Superior temporal gyrus (tissue), 1 donor: ENCODE results near the gene METRNL.

Source experiments
- DNase-seq: peaks from one replicate; pipeline ENCODE4 v3.0.0-alpha.2; 2016; ENCODE audit errors: extremely low spot score

The METRNL gene

DNA sequence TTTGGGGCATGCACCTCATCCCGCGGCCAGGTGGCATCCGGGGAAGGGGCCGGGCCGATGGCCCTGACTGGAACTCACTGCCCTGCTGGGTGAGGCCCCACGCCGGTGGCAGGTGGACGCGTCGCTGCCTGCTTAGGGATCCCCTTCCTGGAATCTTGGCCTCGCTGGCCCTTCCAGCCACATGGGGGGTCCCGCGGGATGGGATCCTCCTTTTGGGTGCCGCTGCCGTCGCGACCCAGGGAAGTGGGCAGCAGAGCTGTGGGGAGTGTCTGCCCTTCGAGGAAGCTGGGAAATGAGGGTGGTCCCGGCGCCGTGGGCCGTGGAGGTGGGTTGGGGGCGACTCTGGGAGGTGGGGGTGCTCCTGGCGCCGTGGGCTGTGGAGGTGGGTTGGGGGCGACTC, 12.8 kb downstream of the METRNL start:
- no peak for DNase-seq

GRCh38 chr17:83092931-83093330, 13.5 kb downstream of the METRNL start:
- no peak for DNase-seq

- no peak for DNase-seq
These were observed 14.1 kb downstream of the METRNL start for GRCh38 chr17:83093506-83093905.

DNA sequence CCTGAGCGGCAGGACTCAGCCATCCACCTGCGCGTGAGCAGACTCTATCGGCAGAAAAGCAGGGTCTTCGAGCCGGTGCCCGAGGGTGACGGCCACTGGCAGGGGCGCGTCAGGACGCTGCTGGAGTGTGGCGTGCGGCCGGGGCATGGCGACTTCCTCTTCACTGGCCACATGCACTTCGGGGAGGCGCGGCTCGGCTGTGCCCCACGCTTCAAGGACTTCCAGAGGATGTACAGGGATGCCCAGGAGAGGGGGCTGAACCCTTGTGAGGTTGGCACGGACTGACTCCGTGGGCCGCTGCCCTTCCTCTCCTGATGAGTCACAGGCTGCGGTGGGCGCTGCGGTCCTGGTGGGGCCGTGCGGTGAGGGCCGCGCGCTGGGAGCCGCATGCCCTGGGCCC, 14.9 kb downstream of the METRNL start:
- no peak for DNase-seq

GRCh38 chr17:83095016-83095415, 15.6 kb downstream of the METRNL start:
- no peak for DNase-seq

GRCh38 chr17:83096401-83097224, 17.2 kb downstream of the METRNL start:
- DNase-seq, result no peak

- DNase-seq, result no peak
These were observed 18.4 kb downstream of the METRNL start for GRCh38 chr17:83097831-83098230.

DNA sequence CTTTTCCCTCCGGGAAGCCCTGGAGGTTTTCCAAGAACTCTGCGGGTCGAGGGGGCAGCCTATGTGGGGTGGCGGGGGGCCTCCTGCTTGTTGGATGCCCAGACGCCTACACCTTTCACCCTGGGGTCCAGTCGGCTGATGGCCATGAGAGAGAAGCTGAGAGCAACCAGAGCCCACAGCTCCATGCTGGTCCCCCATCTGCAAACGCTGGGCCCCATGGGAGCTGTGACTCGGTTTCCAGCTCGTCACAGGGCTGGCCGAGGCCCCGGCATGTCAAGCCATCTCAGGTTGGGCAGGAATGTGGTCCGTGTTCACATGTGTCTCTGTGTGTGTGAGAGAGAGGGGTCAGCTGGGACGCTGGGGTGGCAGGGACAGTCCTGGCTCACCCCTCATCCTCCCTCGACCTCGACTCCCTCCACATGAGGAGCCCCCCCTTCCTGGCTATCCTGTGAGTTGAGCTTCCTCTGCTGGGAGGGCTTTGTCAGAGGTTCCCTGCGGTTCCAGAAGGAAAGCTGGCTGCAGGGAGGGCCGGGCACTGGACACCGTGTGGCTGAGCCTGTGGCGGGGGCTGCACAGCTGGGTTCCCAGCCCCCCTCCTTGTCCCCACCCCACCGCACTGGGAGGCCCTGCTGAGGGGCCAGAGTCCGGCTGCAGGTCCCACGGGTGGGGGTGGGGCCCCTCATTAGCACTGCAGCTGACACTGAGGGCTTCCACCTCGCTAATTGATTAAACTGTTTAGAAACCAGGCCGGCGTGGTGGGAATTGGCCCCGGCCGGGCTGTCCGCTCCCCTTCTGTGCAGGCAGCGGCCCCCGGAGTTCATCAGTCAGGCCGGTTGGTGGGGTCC, 19.1 kb downstream of the METRNL start:
- no peak for DNase-seq

DNA sequence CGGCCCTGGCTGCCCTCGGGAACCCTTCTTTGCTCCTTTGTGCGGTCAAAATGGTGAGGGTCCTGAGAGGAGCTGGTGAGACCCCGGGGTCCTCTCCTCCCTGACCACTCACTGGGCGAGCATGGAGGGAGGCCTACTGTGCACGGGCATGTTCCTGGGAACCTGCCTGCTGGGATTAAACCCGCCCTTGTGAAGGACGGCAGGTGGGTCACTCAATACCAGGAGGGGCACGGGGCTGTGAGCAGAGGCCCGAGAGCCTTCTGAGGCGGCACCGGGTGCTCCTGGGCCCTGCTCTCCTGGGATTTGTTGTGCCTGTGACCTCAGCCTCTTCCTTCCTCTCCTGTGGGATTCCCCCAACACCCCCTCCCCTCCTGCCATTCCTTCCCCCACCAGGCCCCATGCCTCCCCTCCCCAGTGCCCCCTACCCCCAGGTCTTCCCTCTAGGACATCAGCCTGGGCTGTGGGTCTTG, 19.7 kb downstream of the METRNL start:
- no peak for DNase-seq

GRCh38 chr17:83099570-83100181, 20.3 kb downstream of the METRNL start:
- DNase-seq, result no peak

- no peak for DNase-seq
These were observed 20.9 kb downstream of the METRNL start for GRCh38 chr17:83100220-83100852.

GRCh38 chr17:83100853-83101391, 21.5 kb downstream of the METRNL start:
- no peak for DNase-seq

GRCh38 chr17:83101805-83102480, 22.5 kb downstream of the METRNL start:
- DNase-seq, result no peak

GRCh38 chr17:83103200-83103942, 24.0 kb downstream of the METRNL start:
- no peak for DNase-seq

- DNase-seq, result no peak
These were observed 24.5 kb downstream of the METRNL start for GRCh38 chr17:83103943-83104311.

- no peak for DNase-seq
These were observed 25.4 kb downstream of the METRNL start for GRCh38 chr17:83104577-83105505.

- DNase-seq, result no peak
These were observed 26.1 kb downstream of the METRNL start for GRCh38 chr17:83105512-83105911.

- DNase-seq, result no peak
These were observed 26.7 kb downstream of the METRNL start for GRCh38 chr17:83106056-83106588.
